Iris pigment epithelial cell (primary cell): ENCODE results near the gene REP15.
A peak's percentile ranks its signal among the peaks of the same experiment; 100 is the strongest.
"Not testable (repeated sequence)": the region's sequence is repeated elsewhere in the genome, so short reads cannot be mapped to it uniquely, and the experiment has no call there.

ENCODE experiments used
- DNase-seq: peaks from one replicate; pipeline ENCODE4 v3.0.0-alpha.2; 2011; ENCODE audit warnings: low read depth

The REP15 gene, protein sequence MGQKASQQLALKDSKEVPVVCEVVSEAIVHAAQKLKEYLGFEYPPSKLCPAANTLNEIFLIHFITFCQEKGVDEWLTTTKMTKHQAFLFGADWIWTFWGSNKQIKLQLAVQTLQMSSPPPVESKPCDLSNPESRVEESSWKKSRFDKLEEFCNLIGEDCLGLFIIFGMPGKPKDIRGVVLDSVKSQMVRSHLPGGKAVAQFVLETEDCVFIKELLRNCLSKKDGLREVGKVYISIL

DNA sequence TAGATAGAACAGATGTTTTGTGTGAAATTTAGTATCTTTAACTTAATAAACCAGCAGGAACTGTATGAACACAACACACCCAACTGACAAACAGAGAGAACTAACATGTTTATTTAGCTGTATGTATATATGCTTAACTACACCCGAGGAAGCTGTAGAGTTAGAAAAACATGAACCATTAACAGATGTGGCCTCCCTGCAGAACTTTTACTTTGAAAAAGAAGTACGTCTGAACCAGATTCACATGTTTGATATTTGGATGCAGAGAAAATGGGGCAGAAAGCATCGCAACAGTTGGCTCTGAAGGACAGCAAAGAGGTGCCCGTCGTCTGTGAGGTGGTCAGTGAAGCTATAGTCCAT lies at the start of gene REP15:
Gene REP15, plus strand, starts transcription at position 155 of the 360 bp plus-strand sequence. Its CDS starts 116 bp downstream, at position 271.
- DNase-seq, result no peak

DNA sequence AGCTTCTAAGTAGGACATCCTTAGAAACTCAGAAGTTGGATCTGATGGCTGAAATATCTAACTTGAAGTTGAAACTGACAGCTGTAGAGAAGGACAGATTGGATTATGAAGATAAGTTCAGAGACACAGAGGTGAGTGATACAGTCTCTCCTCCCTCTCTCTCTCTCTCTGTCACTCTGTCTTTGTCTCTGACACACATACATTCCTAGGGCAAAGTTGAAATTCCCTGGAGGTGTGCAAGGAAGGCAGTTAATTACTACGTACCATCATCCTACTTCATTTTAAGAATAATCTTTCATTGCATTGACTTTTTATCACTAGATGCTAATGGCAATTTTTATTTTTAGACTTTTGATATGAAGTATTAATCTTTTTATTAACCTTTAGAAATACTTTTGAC lies 46.2 kb upstream of the REP15 start:
- DNase-seq, result no peak

DNA sequence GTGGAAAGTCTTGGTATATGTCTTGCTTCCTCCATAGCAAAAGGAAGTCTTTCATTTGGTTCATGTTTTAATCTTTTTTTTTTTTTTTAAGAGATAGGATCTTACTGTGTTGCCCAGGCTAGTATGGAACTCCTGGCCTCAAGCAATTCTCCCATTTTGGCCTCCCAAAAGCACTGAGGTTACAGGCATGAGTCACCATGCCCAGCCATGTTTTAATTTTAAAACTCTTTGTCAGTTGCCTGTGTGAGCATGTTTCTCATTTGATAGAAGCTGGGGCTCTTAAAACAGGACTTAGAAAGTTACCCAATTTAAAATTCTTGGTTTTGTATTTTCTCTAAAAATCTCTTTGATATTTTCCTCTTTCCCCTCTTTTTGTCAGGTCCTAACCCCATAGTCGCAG lies 45.0 kb upstream of the REP15 start:
- no peak for DNase-seq

DNA sequence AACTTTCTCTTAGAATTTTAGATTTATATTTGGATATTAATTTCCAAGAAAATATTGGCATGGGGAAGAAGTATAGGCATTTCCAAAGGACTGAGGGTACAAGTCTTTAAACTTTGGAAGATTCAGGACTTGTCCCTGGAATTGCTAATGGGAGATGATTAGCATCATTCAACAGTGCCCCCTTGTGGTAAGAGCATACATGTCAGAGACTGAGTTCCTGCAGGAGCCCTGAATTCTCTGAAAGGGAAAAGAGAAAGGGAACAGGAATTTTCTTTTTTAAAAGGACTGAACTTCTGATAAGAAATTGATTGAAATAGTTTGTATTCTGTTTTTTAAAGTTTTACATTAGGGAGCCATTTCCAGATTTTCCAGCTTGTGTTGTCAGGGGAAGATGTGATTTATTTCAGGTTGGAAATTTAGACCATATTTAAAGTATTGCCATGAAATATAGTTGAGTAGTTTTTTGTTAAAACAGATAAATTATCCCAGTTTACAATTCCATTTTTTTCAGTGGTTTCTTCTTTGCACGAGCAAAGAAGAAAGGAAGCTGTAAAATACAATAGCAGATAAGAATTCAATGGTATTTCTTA lies 44.0 kb upstream of the REP15 start:
- DNase-seq, result peak; percentile 78

DNA sequence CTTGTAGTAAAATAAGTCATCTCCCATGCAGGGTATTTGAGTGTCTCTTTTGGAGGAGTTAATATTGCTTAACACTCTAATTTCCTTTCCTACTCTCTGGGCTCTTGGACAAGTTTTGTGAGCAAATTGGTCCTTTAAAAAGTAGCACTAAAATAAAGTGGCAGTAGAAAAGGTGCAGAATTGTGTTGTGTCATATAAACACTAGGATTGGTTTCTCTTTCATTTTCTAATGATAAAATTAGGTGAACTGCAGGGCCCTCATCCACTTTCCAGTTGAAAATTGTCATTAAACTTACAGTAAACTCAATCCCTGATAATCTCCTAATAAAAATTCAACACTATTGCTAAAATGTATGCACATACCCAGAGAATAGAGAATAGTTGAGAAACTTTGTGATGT lies 42.6 kb upstream of the REP15 start:
- no peak for DNase-seq

DNA sequence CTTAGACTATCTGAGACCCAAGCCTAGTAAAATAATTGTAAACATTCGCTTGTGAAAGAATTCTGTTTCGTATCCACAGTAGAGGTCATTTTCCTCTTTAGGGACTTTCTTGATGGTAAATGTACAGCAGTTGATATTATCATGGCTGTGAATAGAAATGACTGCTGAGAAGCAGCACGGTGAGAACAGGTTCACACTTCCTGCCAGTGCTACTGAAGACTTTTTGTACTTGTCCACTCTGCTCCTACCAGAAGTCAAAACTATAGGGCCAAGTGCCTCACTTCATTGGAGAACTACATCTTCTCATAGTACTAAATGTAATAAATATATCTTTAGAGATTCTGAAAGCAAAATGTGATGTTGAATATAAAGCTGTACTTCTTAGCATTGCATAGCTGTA lies 40.8 kb upstream of the REP15 start:
- not testable (repeated sequence) for DNase-seq

DNA sequence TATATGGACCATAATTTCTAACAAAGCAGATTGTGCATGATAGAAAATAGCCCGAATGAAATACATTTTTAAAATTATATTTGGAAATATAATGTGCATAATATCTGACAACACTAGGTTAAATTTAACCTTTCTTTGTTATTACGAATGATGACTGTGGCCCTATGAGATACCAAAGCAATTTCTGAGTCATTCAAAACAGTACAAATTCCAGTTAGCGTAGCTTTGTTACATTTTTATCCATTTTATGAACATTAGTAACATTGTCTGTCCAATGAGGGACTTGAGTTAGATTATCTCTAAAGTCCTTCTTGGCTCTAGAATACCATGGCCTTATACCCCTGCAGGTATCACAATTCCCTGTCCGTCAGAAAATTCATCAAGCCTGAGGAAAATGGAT lies 39.0 kb upstream of the REP15 start:
- DNase-seq, result peak; percentile 45

DNA sequence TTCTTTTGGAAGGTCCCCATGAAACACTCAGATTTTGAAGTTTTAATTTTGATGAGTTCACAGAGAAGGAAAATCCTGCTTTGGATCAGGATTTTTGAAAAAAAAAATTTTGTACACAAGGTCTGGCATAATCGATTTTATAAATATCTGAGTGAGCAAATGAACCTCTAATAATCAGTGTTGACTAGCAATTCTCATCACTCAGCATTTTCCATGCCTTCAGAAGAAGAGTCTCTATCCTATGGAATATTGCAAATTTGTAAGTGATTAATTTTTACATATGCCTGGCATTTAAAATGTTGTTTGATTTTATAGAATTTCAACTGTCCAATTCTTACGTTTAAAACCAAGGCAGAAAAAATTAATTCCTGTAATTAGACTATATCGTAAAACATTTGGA lies 30.5 kb upstream of the REP15 start:
- DNase-seq, result no peak

DNA sequence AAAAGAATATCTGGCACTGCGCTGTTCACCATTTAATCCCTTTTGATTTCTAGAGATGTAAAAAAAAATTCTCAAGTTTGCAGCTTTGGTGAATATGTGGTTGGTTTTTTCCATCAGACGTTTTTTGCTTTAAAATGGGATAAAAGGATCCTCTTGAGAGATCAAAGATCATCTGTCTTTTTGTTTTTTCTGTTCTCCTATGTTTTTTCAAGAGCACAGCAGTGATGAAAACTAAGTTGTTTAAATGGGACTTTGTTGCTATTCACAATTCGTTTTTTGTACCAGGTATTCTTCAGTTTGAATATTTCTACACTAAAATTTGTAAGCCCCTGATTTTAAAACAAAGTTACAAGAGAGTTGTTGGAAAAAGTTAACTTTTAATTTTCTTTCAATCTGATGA lies 29.7 kb upstream of the REP15 start:
- DNase-seq, result no peak

DNA sequence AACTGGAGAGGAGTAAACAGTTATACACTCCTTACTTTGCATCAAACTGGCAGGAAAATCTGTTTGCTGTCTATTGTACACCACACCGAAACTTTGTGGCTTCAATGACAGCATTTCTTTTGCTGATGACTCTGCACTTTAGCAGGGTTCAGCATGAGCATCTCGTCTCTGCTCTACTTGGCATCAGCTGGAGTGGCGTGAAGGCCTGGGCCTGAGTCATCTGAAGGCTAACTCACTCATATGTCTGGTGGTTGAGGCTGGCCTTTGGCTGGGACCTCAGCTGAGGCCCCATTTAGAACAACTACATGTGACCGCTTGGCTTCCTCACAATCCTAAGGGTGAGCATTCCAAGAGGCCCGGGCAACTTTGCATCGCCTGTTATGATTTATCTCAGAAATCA lies 28.7 kb upstream of the REP15 start:
- peak; percentile 79 for DNase-seq

DNA sequence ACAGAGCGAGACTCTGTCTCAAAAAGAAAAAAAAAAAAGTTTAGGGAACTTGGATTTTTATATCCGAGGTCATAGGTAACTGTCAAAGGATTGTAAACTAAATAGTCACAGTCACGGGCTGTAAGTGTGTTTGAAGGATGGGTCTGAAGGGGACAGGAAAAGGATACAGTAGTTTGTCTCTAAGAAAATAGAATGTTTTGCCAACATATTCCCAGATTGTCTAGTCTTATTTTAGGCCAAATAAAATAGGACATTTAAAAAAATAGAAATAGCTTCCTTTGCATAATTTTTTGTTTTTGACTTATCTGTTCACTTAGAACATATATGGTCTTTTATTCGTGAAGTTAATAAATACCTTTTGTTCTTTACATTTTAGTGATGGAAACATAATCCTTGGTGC lies 24.2 kb upstream of the REP15 start:
- DNase-seq, result no peak

DNA sequence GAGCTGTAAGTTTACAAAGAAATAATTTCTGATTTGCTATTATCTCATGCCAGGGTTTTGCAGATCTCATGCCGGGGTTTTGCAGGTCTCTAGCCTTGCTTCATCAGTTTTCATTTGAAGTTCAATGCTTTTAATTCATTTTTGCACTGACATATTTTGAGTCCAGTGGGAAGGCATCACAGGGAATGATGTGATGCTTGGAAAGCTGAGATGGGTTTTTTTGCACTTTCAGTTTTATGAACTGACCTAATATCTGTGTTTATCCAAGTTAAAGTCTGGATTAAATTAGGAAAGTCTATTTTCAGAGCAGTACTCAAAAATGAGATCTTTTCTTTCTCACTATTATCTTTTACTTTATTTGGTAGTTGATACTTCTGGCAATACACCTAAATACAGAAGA lies 23.6 kb upstream of the REP15 start:
- DNase-seq, result no peak

DNA sequence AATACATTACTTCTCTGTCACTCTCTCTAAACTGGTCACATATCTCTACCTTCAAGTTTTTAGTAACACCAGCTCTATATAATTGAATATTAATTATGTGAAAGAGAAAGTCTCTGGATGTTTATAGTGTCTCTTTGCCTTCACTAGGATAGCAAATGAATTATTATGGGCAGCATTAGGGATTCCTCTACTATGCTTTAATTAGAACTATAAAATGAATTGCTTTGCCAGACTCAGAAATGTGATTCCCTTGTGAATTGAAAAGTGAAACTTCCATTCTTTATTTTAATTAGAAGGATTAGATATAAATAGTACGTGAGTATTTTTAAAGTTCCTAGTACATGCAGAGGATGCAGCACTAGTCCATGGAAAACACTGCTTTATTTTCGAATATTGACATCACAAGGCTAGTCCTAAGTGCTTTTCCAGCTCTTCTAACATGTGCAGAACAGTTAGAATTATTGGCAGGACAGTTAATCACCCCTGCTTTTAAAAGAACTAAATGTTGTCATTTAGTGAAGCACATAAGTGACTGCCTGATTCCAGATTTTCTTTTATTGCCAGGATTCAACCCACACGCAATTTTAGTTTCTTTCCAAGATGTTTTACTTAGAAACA lies 23.0 kb upstream of the REP15 start:
- no peak for DNase-seq

DNA sequence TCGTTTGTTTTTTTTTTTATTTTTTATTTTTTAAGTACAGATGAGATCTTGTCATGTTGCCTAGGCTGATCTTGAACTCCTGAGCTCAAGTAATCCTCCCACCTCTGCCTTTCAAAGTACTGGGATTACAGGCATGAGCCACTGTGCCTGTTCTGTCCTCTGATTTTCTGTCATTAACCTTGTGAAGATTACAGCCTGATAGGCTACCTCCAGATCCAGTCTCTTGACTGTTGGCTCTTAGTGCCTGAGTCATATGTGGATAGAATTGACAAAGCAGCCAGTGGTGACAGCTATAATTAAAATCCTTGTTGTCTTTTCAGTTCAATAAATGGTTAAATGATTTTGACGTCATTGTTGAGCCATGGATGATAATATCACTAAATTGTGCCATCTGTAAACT lies 21.3 kb upstream of the REP15 start:
- no peak for DNase-seq

DNA sequence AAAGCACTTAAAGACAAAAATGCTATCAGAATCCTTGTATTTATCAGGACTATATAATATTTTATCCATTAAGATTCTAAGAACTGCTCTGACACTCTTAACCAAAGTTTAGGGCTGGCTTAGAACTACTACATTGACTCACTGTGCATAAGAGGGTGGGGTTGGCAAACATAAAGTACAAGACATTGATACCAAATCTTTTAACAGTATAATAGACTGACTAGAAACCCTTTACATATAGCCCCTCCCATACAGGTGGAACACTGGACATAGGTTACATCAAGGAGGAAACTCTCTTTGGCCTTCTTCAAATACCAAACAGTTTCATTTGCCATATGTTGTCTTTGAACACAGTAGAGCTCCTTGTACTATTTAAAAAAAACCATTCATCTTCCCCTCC lies 15.6 kb upstream of the REP15 start:
- DNase-seq, result no peak

DNA sequence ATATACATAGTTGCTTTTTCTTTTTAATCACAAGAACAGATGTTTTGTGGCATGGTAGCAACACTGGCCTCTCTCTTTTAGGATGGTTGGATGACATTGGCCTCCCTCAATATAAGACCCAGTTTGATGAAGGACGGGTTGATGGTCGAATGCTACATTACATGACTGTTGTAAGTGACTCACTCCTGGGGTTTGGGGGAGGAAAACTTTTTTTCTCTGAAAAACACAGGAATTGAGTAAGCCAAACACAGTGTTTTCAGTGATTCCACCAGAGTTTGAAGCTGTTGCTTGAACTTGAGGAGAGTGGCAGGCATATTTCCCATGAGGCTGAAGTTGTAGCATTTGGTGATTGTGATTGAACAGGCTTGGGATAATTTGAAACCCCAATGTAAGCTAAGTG lies 13.7 kb upstream of the REP15 start:
- DNase-seq, result peak; percentile 68

DNA sequence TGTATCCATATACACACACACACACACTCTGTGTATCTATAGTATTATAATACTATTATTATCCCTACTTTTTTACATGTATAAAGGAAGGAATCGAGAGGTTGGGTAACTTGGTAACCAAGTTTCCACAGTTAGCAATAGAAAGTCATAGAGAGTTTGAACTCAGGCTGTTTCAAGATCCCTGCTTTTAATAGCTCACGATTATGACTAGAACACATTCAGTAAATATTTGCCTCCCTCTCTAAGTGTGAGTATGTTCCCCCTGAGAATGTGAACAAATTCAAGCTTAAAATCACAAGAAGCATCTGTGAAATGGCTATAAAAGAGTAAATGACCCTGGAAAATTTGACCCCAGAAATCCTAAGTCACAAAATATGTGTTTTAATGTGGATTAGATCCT lies 11.0 kb upstream of the REP15 start:
- no peak for DNase-seq

DNA sequence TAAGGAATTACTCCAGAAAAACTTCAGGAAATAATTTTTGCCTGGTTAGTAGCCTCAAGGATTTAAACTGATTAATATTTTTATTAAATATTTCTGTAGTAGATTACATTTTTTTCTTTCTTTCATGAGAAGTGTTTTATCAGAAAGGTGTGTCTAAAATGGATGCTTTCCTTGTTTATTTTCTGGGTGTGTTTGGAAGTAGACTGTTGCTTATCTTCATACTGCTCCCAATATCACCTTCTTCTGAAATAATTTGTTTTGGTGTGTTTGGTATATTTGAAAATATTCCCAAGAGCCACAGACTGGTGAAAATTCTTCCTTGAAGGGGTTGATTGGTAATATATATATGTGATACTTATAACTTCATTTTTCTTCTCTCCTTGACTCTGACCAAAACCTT lies 10.1 kb upstream of the REP15 start:
- no peak for DNase-seq

DNA sequence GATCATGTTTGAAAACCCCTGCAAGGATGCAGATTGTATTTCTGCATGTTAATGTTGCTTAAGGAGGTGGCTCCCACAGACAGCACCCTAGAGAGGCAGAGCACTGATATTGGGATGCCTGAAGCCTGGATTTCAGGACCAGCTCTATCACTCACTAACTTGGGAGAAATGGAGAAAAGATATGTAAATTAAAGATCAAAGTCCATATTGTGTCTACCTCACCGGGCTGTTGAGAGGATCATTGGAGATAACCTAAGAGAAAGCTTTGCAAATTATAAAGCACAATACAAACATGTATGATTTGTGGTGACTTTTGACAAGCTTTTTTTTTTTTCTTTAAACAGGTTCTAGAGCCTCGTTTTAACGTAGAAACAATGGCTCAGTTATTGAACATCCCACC lies 7.6 kb upstream of the REP15 start:
- DNase-seq, result no peak

DNA sequence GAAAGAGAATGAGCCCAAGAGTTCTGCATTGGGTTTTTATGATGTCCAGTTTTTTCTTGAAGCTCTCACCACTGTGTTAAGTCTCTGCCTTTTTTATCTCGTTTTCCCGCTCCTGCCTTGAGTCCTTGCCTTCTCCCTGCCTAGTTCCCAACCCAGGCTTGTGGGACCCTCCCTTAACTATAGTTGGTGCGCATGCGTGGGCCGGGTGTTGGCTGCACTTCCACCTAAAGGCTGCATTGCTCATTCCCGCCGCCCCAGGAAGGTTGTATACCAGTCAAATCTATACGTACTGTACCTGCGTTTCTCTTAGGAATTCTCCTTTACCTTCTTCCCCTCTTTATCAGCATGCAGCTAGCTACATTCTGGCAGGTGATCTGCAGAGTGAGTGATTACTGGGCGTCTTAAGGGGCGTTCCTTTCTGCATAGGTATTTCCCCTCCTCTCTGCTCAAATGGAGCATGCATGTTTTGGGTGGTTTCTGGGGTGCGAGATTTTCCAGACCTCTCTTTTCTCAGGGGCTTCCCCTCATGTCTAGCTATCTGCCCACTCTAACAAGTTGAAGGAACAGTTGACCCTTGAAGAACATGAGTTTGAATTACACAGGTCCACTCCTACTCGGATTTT lies 6.6 kb upstream of the REP15 start:
- no peak for DNase-seq

DNA sequence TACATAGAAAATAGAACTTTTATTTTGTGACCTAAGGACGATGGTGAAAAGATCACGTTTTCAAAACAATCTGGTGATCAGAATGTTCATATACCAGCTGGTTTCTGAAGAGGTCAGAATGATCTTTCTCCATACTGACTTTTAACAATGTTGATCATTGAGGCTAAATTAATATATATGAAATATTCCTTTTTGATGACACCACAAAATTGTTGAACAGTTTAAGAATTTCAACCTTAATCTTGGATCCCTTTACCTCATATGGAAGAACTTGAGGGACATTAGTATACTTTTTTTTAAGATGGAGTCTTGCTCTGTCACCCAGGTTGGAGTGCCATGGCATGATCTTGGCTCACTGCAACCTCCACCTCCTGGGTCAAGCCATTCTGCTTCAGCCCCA lies 2.8 kb upstream of the REP15 start:
- no peak for DNase-seq

DNA sequence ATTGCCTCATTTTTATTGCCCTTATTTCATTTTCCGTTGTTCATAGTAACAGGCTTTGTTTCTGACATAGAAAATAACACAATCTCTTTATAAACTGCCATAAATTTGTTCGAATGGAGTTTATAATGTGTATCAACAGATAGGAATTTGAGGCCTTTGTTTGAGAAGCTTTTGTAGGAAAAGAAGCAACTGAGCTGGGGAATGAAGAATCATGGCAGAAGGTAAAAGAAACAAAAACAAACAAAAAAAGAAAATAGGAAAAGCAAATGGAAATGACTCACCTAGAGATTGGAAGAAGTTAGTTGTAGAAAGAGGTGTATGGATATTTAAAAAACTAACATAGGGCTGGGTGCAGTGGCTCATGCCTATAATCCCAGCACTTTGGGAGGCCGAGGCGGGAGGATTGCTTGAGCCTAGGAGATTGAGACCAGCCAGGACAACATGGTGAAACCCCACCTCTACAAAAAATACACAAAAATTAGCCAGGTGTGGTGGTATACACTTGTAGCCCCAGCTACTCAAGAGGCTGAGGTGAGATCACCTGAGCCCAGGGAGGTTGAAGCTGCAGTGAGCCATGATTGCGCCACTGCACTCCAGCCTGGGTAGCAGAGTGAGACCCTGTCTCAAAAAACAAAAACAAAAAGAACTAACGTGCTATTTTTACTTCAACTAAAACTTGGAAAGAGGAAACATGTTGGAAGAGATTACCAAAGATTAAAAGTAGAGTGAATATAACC lies 523 bp upstream of the REP15 start:
- DNase-seq, result no peak
